CD4-positive, alpha-beta T cell (primary cell): Measurements from ENCODE around the gene STARD5. TPM values are rescaled to one million over a fixed set of nuclear protein-coding genes. Genes with fewer than 3 reads are reported as not detected.

Experiments used
- ATAC-seq: fragments of 200-7000 bp; cut with Tn5 transposase; one replicate; pipeline ENCODE4 v1.10.0; 2022; ENCODE audit warnings: mild to moderate bottlenecking; ENCODE audit not compliant: poor library complexity
- CTCF ChIA-PET: fragments of 350-600 bp; sonication (Branson Sonifier 250); formaldehyde crosslinking; loops from one replicate; lab custom pipeline; 2021; ENCODE audit warnings: antibody characterized with exemption, inconsistent platforms; lab: Charles Lee
- POLR2A ChIA-PET: fragments of 350-600 bp; sonication (Branson Sonifier 250); formaldehyde crosslinking; loops from one replicate; lab custom pipeline; 2021; ENCODE audit warnings: antibody characterized with exemption, inconsistent platforms; lab: Charles Lee
- DNase-seq, 14 experiments: peaks; one replicate each; pipeline ENCODE4 v3.0.0-alpha.2; 2013 to 2020; ENCODE audit warnings: mixed read lengths in 2 of 14
- H3K27ac ChIP-seq, 2 donors: one replicate each; pipeline versions ENCODE4 v1.5.1 to v1.7.0; 2013; ENCODE audit warnings: low read length in 2 of 2, low read depth in 1 of 2, mild to moderate bottlenecking in 1 of 2
- H3K27me3 ChIP-seq, 2 experiments: 1 replicate in 1 of 2; 2 replicates in 1 of 2; pipeline versions ENCODE4 v1.6.1 to v1.7.0; 2013; ENCODE audit warnings: low read length in 2 of 2, control low read depth in 1 of 2, mild to moderate bottlenecking in 1 of 2, moderate library complexity in 1 of 2; ENCODE audit not compliant: insufficient read depth in 2 of 2, control insufficient read depth in 1 of 2
- H3K36me3 ChIP-seq: one replicate; pipeline ENCODE4 v1.6.1; 2013; ENCODE audit warnings: low read length, control low read depth; ENCODE audit not compliant: insufficient read depth
- H3K4me1 ChIP-seq: one replicate; pipeline ENCODE4 v1.6.1; 2013; ENCODE audit warnings: low read length, control low read depth; ENCODE audit not compliant: insufficient read depth
- H3K4me3 ChIP-seq: one replicate; pipeline ENCODE4 v1.5.1; 2013; ENCODE audit warnings: mild to moderate bottlenecking, low read length, moderate library complexity
- H3K9me3 ChIP-seq, 2 experiments: 1 replicate in 1 of 2; 2 replicates in 1 of 2; pipeline versions ENCODE4 v1.6.1 to v1.7.0; 2013; ENCODE audit warnings: low read length in 2 of 2, mild to moderate bottlenecking in 2 of 2, control low read depth in 1 of 2, moderate library complexity in 1 of 2; ENCODE audit not compliant: control insufficient read depth in 1 of 2, insufficient read depth in 1 of 2
- H3K27ac Mint-ChIP-seq: one replicate; pipeline ENCODE4 v1.8.0; 2020; ENCODE audit warnings: mixed read lengths
- H3K27me3 Mint-ChIP-seq: one replicate; pipeline ENCODE4 v1.8.0; 2021; ENCODE audit warnings: mixed read lengths
- H3K36me3 Mint-ChIP-seq: one replicate; pipeline ENCODE4 v1.8.0; 2021; ENCODE audit warnings: low read depth, mixed read lengths
- H3K4me1 Mint-ChIP-seq: one replicate; pipeline ENCODE4 v1.8.0; 2021; ENCODE audit warnings: low read depth, mixed read lengths
- H3K4me3 Mint-ChIP-seq: one replicate; pipeline ENCODE4 v1.8.0; 2020; ENCODE audit warnings: mild to moderate bottlenecking, mixed read lengths
- H3K9me3 Mint-ChIP-seq: one replicate; pipeline ENCODE4 v1.8.0; 2020; ENCODE audit warnings: mixed read lengths
- intact Hi-C, 2 experiments: fragments of 100-400 bp; cut with DNase I in 1 of 2; cut with micrococcal nuclease in 1 of 2; formaldehyde crosslinking; loops; one replicate each; pipeline versions ENCODE4 v1.15.1 to v1.9.0; 2023 to 2025; cut with DNase I, micrococcal nuclease
- total RNA-seq, 174 experiments: library from RNA in 2 of 174; stranded (reverse) in 2 of 174; gene quantifications; one replicate each; pipeline ENCODE4 v1.2.3 and lab custom pipeline; 2021 to 2026
- TF ChIP-seq, protein P1 (sequence below): fragments of 200-600 bp; IDR thresholded peaks from one replicate; pipeline ENCODE4 v1.8.0; 2022; ENCODE audit warnings: antibody characterized with exemption, mild to moderate bottlenecking

The STARD5 gene
- total RNA-seq, 2 experiments from 2014 or later: 9.7 to 9.8 TPM

DNA sequence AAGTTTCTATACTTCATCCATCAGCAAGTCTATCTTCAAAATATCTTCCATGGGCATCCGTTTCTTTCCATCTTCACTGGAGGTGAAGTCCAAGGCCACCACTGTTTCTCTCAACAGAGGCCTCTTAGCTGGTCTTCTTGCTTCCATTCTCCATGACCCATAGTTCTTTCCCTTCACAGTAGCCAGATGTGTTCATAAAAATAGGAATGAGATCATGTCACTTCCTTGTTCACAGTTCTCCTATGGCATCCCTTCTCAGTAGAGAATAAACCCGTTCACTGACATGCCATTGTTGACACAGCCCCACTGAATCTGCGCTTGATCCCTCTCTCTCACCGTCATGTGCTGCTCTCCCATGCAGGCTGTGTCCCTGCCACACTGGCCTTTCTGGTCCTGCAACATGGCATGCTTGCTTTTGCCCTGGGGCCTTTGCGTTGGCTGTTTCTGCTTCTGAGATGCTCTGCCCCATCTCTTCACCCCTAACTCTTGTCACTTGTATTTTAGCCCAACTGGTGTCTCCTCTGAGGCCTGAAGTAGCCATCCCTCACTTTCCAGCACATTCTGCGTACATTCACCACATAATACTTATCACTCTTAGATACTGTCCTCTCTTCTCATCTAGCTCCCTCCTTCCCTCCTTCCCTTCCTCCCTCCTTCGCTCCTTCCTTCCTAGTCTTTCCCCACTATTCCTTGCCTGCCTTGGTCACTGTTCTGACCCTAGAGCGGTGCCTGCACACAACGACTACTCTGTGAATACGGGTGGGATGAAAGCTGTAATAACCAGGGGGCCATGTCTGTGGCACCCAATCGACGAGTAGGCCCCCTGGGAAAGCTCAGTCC is 42.0 kb downstream of the STARD5 start:
- Histone ChIP-seq H3K27ac (no peak overlapping the region), H3K9me3 (peaks cover 4 to 7% of the 10 kb centered on the region in 2 experiments), H3K27me3 (no peaks in the 10 kb centered on the region), H3K4me1 (peaks cover 55% of the 10 kb centered on the region), H3K36me3 (no peaks in the 10 kb centered on the region), H3K4me3 (no peak overlapping the region)
- Mint-ChIP-seq H3K27ac (peak overlapping the region; percentile 68), H3K9me3 (peaks cover 3% of the 10 kb centered on the region), H3K27me3 (no peaks in the 10 kb centered on the region), H3K4me1 (peaks cover 81% of the 10 kb centered on the region), H3K4me3 (no peak overlapping the region), H3K36me3 (peaks cover 10% of the 10 kb centered on the region)
- CTCF ChIA-PET: interaction anchor here (0.9 kb wide), 1 partner anchor 118 kb away, joined by 3 read pairs; no protein-coding TSS in a partner anchor
- POLR2A ChIA-PET: interaction anchor here (13.8 kb wide), 1 partner anchor 19 kb away, joined by 396 read pairs; no protein-coding TSS in a partner anchor
- intact Hi-C loops: loop anchor here in 1 of 2 experiments (2.0 kb wide), 1 partner anchor 15 kb away; no protein-coding TSS in a partner anchor
- ATAC-seq: no peak
- no peak for DNase-seq
- TF ChIP-seq, protein P1, sequence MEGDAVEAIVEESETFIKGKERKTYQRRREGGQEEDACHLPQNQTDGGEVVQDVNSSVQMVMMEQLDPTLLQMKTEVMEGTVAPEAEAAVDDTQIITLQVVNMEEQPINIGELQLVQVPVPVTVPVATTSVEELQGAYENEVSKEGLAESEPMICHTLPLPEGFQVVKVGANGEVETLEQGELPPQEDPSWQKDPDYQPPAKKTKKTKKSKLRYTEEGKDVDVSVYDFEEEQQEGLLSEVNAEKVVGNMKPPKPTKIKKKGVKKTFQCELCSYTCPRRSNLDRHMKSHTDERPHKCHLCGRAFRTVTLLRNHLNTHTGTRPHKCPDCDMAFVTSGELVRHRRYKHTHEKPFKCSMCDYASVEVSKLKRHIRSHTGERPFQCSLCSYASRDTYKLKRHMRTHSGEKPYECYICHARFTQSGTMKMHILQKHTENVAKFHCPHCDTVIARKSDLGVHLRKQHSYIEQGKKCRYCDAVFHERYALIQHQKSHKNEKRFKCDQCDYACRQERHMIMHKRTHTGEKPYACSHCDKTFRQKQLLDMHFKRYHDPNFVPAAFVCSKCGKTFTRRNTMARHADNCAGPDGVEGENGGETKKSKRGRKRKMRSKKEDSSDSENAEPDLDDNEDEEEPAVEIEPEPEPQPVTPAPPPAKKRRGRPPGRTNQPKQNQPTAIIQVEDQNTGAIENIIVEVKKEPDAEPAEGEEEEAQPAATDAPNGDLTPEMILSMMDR: no peak

DNA sequence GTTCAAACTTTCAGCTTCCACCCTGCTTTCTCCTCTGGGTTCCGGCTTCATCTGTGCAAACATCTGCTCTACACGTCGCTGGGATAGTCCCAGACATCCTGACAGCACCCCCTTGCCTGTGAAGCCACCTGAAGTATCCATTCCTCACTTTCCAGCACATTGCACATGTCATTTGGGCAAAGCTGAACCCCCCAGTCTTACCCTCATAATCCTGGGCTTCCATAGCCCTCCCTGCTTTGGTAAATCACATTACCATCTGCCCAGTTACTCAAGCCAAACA is 42.5 kb downstream of the STARD5 start:
- Histone ChIP-seq H3K36me3 (no peaks in the 10 kb centered on the region), H3K4me1 (peaks cover 50% of the 10 kb centered on the region), H3K27ac (no peak overlapping the region), H3K4me3 (no peak overlapping the region), H3K9me3 (peaks cover 4 to 12% of the 10 kb centered on the region in 2 experiments), H3K27me3 (no peaks in the 10 kb centered on the region)
- POLR2A ChIA-PET: interaction anchor here (13.8 kb wide), 1 partner anchor 19 kb away, joined by 396 read pairs; no protein-coding TSS in a partner anchor
- Mint-ChIP-seq H3K27me3 (no peaks in the 10 kb centered on the region), H3K27ac (peak overlapping the region; percentile 68), H3K4me3 (no peak overlapping the region), H3K36me3 (peaks cover 15% of the 10 kb centered on the region), H3K4me1 (peaks cover 81% of the 10 kb centered on the region), H3K9me3 (peaks cover 4% of the 10 kb centered on the region)
- CTCF ChIA-PET: interaction anchor here (0.9 to 2.0 kb wide), 2 partner anchors 15 to 118 kb away, joined by 3 to 10 read pairs; no protein-coding TSS in a partner anchor
- intact Hi-C loops: loop anchor here in 1 of 2 experiments (2.0 kb wide), 1 partner anchor 15 kb away; no protein-coding TSS in a partner anchor
- TF ChIP-seq, protein P1: no peak
- no peak for ATAC-seq
- DNase-seq: no peak

DNA sequence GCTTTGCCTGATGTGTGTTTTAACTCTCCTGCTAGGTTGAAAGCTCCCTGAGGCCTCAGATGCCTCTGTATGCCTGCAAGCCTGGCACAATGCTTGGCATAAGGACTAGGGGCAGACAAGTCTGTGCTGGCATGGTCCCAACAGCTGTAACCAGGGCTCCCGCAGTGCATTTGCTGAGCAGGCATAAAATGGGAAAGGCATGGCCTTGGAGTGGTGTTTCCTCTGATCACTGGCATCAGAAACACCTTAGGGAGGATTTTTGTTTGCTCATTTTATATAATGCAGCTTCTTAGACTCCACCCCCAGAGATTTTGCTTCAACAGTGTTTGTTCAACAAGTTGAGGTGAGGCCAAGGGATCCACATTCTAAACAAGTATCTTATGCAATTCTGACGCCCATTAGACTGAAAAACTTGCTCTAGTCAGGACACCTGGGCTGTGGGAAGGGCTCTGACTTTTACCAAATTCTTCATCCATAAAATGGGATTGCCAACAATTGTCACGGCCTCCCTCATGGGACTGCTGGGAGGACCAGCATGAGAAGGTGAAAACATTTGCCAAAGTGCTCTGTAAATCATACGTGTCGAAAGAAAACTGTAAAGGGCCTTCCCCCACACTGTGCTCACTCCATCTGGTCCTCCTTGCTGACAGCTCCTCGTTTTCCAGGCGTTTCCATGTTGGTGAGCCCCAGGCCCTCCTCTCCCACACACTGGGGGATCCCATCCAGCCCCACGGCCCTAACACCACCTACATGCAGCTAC is 43.1 kb downstream of the STARD5 start:
- peaks cover 50% of the 10 kb centered on the region for H3K4me1 ChIP-seq
- H3K4me3 Mint-ChIP-seq: no peak overlapping the region

More for the DNA sequence above, 43.1 kb downstream of the STARD5 start:
- H3K4me3 ChIP-seq: no peak overlapping the region
- Mint-ChIP-seq H3K4me1 (peaks cover 81% of the 10 kb centered on the region), H3K9me3 (peaks cover 4% of the 10 kb centered on the region), H3K36me3 (peaks cover 18% of the 10 kb centered on the region), H3K27ac (peak overlapping the region; percentile 68), H3K27me3 (no peaks in the 10 kb centered on the region)
- no peaks in the 10 kb centered on the region for H3K36me3 ChIP-seq
- H3K27ac ChIP-seq: no peak overlapping the region
- intact Hi-C loops: loop anchor here in 1 of 2 experiments (2.0 kb wide), 1 partner anchor 16 kb away; no protein-coding TSS in a partner anchor
- ATAC-seq (no peak), DNase-seq (no peak)
- H3K9me3 ChIP-seq: peaks cover 4 to 12% of the 10 kb centered on the region in 2 experiments
- POLR2A ChIA-PET: interaction anchor here (1.8 to 13.8 kb wide), 2 partner anchors 20 to 43 kb away, joined by 8 to 396 read pairs; partner anchors contain the start of gene STARD5
- CTCF ChIA-PET: interaction anchor here (2.0 kb wide), 1 partner anchor 15 kb away, joined by 10 read pairs; no protein-coding TSS in a partner anchor
- TF ChIP-seq, protein P1: no peak
- no peaks in the 10 kb centered on the region for H3K27me3 ChIP-seq
